Neural progenitor cell (in vitro differentiated cells): Measurements from ENCODE around the gene SFT2D3.

Experiments used
- CTCF ChIP-seq: fragments of 200-600 bp; sonication (generic); IDR thresholded peaks from 2 replicates; pipeline ENCODE4 v1.5.1; 2017; ENCODE audit warnings: antibody characterized with exemption, mild to moderate bottlenecking
- EZH2phosphoT487 ChIP-seq: fragments of 200-600 bp; sonication (generic); IDR thresholded peaks from 2 replicates; pipeline ENCODE4 v1.6.1; 2017; ENCODE audit warnings: antibody characterized with exemption

- TF ChIP-seq CTCF (no peak), EZH2phosphoT487 (no peak)
These were observed 21.5 kb upstream of the SFT2D3 start for GRCh38 chr2:127679680-127680361.
